ENCODE results near the gene ADARB2. TPM values are rescaled to one million over a fixed set of nuclear protein-coding genes. Genes with fewer than 3 reads are reported as not detected.

ADARB2 gene
- total and polyA plus RNA-seq, 2 donors (not counting 1 experiment from before 2014, with no cell fraction given) = not detected

DNA sequence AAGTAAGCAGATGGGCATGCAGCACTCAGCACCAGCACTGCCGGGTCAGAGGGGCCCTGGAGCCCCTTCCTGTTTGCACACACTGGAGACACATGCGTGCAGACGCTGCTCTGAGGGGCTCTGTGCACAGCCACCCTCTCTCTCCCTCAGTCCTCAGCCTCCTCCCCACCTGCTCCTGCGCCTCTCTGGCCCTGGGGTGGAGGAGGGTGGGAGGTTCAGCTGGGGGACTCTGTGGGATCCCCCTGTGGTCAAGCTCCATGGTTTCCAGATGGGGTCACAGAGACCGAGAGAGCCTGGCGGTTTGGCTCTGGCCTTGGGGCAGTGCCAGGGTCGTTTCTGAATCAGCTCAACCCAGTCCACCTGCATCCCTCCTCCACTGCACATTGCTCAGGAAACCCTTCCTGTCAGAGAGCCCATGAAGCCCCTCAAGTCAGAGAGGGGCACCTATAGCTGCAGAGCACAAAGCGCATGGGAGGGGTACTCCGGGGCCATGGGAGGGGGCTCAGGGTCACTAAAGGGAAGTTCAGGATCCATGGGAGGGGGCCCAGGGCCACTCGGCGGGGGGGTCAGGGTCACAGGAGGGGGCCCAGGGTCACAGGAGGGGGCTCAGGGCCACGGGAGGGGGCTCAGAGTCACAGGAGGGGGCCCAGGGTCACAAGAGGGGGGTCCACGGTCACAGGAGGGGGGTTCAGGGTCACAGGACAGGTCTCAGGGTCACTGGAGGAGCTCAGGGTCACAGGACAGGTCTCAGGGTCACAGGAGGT lies 161.7 kb downstream of the ADARB2 start:
- no peak for DNase-seq (ENCODE audit: low read depth in 2 of 2)
- no peak for TF ChIP-seq EZH2 (IDR thresholded peaks at IDR 0.05; ENCODE audit: low read length, missing control alignments)
- no peak for TF ChIP-seq CTCF (conservative IDR thresholded peaks at IDR 0.05 in 1 of 2, IDR thresholded peaks at IDR 0.05 in 1 of 2; ENCODE audit: low read depth in 1 of 2, low read length in 2 of 2)
- Histone ChIP-seq H3K9ac (ENCODE audit: insufficient read depth, low read length) (no peak overlapping the region), H3K4me2 (ENCODE audit: extremely low read depth, insufficient read depth, low read length) (no peak overlapping the region), H3K4me3 (replicated peaks in 1 of 4; ENCODE audit: control extremely low read depth in 1 of 4, insufficient read depth in 1 of 4, low read depth in 3 of 4, low read length in 4 of 4) (no peak overlapping the region), H3K9me3 (ENCODE audit: control insufficient read depth, insufficient read depth, low read depth, low read length) (peaks cover 2% of the 10 kb centered on the region), H3K4me1 (ENCODE audit: control insufficient read depth, extremely low read depth, insufficient read depth, low read length) (no peaks in the 10 kb centered on the region), H3K27ac (ENCODE audit: insufficient read depth, low read length) (no peak overlapping the region), H4K20me1 (ENCODE audit: control insufficient read depth, extremely low read depth, insufficient read depth, low read length) (no peaks in the 10 kb centered on the region), H3K36me3 (ENCODE audit: control insufficient read depth, insufficient read depth, low read length) (no peaks in the 10 kb centered on the region), H2AFZ (ENCODE audit: low read length) (no peak overlapping the region), H3K79me2 (ENCODE audit: control insufficient read depth, insufficient read depth, low read length) (no peaks in the 10 kb centered on the region), H3K27me3 (ENCODE audit: control insufficient read depth, insufficient read depth, low read length) (no peaks in the 10 kb centered on the region)

- Histone ChIP-seq H3K36me3 (ENCODE audit: control insufficient read depth, insufficient read depth, low read length) (no peaks in the 10 kb centered on the region), H3K27ac (ENCODE audit: insufficient read depth, low read length) (no peak overlapping the region), H2AFZ (ENCODE audit: low read length) (no peak overlapping the region), H3K79me2 (ENCODE audit: control insufficient read depth, insufficient read depth, low read length) (no peaks in the 10 kb centered on the region), H3K4me3 (replicated peaks in 1 of 4; ENCODE audit: control extremely low read depth in 1 of 4, insufficient read depth in 1 of 4, low read depth in 3 of 4, low read length in 4 of 4) (no peak overlapping the region), H3K4me1 (ENCODE audit: control insufficient read depth, extremely low read depth, insufficient read depth, low read length) (no peaks in the 10 kb centered on the region), H4K20me1 (ENCODE audit: control insufficient read depth, extremely low read depth, insufficient read depth, low read length) (no peaks in the 10 kb centered on the region), H3K9me3 (ENCODE audit: control insufficient read depth, insufficient read depth, low read depth, low read length) (peaks cover 2% of the 10 kb centered on the region), H3K4me2 (ENCODE audit: extremely low read depth, insufficient read depth, low read length) (no peak overlapping the region), H3K9ac (ENCODE audit: insufficient read depth, low read length) (no peak overlapping the region), H3K27me3 (ENCODE audit: control insufficient read depth, insufficient read depth, low read length) (no peaks in the 10 kb centered on the region)
- TF ChIP-seq CTCF (conservative IDR thresholded peaks at IDR 0.05 in 1 of 2, IDR thresholded peaks at IDR 0.05 in 1 of 2; ENCODE audit: low read depth in 1 of 2, low read length in 2 of 2) (no peak), EZH2 (IDR thresholded peaks at IDR 0.05; ENCODE audit: low read length, missing control alignments) (no peak)
- no peak for DNase-seq (ENCODE audit: low read depth in 2 of 2)
Observed at GRCh38 chr10:1574719-1575118, 162.6 kb downstream of the ADARB2 start.

DNA sequence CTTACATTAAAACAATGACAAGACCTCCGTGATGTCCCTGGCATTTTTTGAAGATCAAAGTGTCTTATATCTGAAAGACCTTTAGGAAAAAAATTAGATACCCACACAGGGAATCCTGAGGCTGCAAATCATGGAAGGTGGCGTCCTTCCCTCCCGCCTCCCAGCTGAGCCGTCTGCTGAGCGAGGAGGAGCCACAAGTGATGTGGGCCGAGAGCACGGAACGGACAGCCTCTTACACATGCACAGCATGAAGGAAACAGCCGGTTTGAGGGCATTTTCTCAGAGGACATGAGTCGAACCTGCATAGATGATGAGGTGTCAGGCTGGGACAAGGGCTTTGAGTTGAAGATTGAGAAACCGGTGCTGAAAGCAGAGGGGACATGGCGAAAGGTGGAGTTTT lies 163.3 kb downstream of the ADARB2 start:
- no peak overlapping the region for H3K4me2 ChIP-seq (ENCODE audit: extremely low read depth, insufficient read depth, low read length)
- DNase-seq (ENCODE audit: low read depth in 2 of 2) = no peak
- no peaks in the 10 kb centered on the region for H3K79me2 ChIP-seq (ENCODE audit: control insufficient read depth, insufficient read depth, low read length)
- H2AFZ ChIP-seq (ENCODE audit: low read length) = no peak overlapping the region
- TF ChIP-seq EZH2 (IDR thresholded peaks at IDR 0.05; ENCODE audit: low read length, missing control alignments) (no peak), CTCF (conservative IDR thresholded peaks at IDR 0.05 in 1 of 2, IDR thresholded peaks at IDR 0.05 in 1 of 2; ENCODE audit: low read depth in 1 of 2, low read length in 2 of 2) (no peak)
- H3K9me3 ChIP-seq (ENCODE audit: control insufficient read depth, insufficient read depth, low read depth, low read length) = peaks cover 2% of the 10 kb centered on the region
- no peaks in the 10 kb centered on the region for H3K4me1 ChIP-seq (ENCODE audit: control insufficient read depth, extremely low read depth, insufficient read depth, low read length)
- no peaks in the 10 kb centered on the region for H4K20me1 ChIP-seq (ENCODE audit: control insufficient read depth, extremely low read depth, insufficient read depth, low read length)
- H3K36me3 ChIP-seq (ENCODE audit: control insufficient read depth, insufficient read depth, low read length) = no peaks in the 10 kb centered on the region
- no peak overlapping the region for H3K9ac ChIP-seq (ENCODE audit: insufficient read depth, low read length)
- H3K27me3 ChIP-seq (ENCODE audit: control insufficient read depth, insufficient read depth, low read length) = no peaks in the 10 kb centered on the region
- H3K4me3 ChIP-seq (replicated peaks in 1 of 4; ENCODE audit: control extremely low read depth in 1 of 4, insufficient read depth in 1 of 4, low read depth in 3 of 4, low read length in 4 of 4) = no peak overlapping the region
- H3K27ac ChIP-seq (ENCODE audit: insufficient read depth, low read length) = no peak overlapping the region
